HG02840 (cell line): ENCODE measurements around the gene CTSZ.

ENCODE experiments used
- ATAC-seq: cut with Tn5 transposase; IDR thresholded peaks from one replicate; pipeline ENCODE4 v1.9.1; 2021; ENCODE audit warnings: mild to moderate bottlenecking, moderate library complexity, moderate number of reproducible peaks; ENCODE audit not compliant: unreplicated experiment, low FRiP score

The CTSZ gene

GRCh38 chr20:59001068-59001448 lies 6.0 kb downstream of the CTSZ start:
- no peak for ATAC-seq

- no peak for ATAC-seq
Measured at GRCh38 chr20:59000326-59000725, 6.7 kb downstream of the CTSZ start.

GRCh38 chr20:58998656-58999055 lies 8.4 kb downstream of the CTSZ start:
- ATAC-seq, result no peak

- no peak for ATAC-seq
Measured at GRCh38 chr20:58997141-58997770, 9.8 kb downstream of the CTSZ start.

- ATAC-seq, result no peak
Measured at GRCh38 chr20:58996226-58996611, 10.8 kb downstream of the CTSZ start.

GRCh38 chr20:58995461-58996225 lies 11.4 kb downstream of the CTSZ start:
- ATAC-seq, result no peak

GRCh38 chr20:58994390-58995159 lies 12.5 kb downstream of the CTSZ start:
- ATAC-seq, result no peak

- ATAC-seq, result no peak
Measured at GRCh38 chr20:58993332-58994248, 13.5 kb downstream of the CTSZ start.

GRCh38 chr20:58992911-58993310 lies 14.1 kb downstream of the CTSZ start:
- ATAC-seq, result no peak

- ATAC-seq, result no peak
Measured at GRCh38 chr20:58991715-58992114, 15.3 kb downstream of the CTSZ start.

- no peak for ATAC-seq
Measured at GRCh38 chr20:58990651-58991445, 16.2 kb downstream of the CTSZ start.

- ATAC-seq, result no peak
Measured at GRCh38 chr20:58989196-58989595, 17.9 kb downstream of the CTSZ start.

- ATAC-seq, result no peak
Measured at GRCh38 chr20:58988565-58988882, 18.5 kb downstream of the CTSZ start.

GRCh38 chr20:58987790-58988564 lies 19.1 kb downstream of the CTSZ start:
- ATAC-seq, result no peak

GRCh38 chr20:58986968-58987517 lies 20.0 kb downstream of the CTSZ start:
- no peak for ATAC-seq

- ATAC-seq, result no peak
Measured at GRCh38 chr20:58986286-58986967, 20.6 kb downstream of the CTSZ start.

- ATAC-seq, result no peak
Measured at GRCh38 chr20:58985656-58986055, 21.4 kb downstream of the CTSZ start.

- no peak for ATAC-seq
Measured at GRCh38 chr20:58984691-58985090, 22.4 kb downstream of the CTSZ start.
